DMS 273 (cell line): Measurements from ENCODE around the gene RASD1.
A peak's percentile ranks its signal among the peaks of the same experiment; 100 is the strongest.
"Not testable (repeated sequence)": the region's sequence is repeated elsewhere in the genome, so short reads cannot be mapped to it uniquely, and the experiment has no call there.

ENCODE experiments used
- DNase-seq: peaks from one replicate; lab custom pipeline; 2025; ENCODE audit not compliant: unreplicated experiment; lab: John Stamatoyannopoulos, UW

Gene RASD1

GRCh38 chr17:17472333-17472920 lies 23.8 kb downstream of the RASD1 start:
- no peak for DNase-seq

GRCh38 chr17:17469996-17470395 lies 26.2 kb downstream of the RASD1 start:
- DNase-seq = peak; percentile 19

GRCh38 chr17:17469358-17469757 lies 26.8 kb downstream of the RASD1 start:
- DNase-seq = no peak

- DNase-seq = peak; percentile 11
Measured at GRCh38 chr17:17468217-17469010, 27.8 kb downstream of the RASD1 start.

- peak; percentile 17 for DNase-seq
Measured at GRCh38 chr17:17467720-17468119, 28.5 kb downstream of the RASD1 start.

- peak; percentile 38 for DNase-seq
Measured at GRCh38 chr17:17467016-17467415, 29.2 kb downstream of the RASD1 start.

- DNase-seq = no peak
Measured at GRCh38 chr17:17466511-17466910, 29.7 kb downstream of the RASD1 start.

- DNase-seq = not testable (repeated sequence)
Measured at GRCh38 chr17:17465878-17466277, 30.3 kb downstream of the RASD1 start.

- no peak for DNase-seq
Measured at GRCh38 chr17:17463821-17464220, 32.4 kb downstream of the RASD1 start.

GRCh38 chr17:17462048-17462824 lies 34.0 kb downstream of the RASD1 start:
- peak; percentile 19 for DNase-seq

GRCh38 chr17:17460038-17460437 lies 36.2 kb downstream of the RASD1 start:
- no peak for DNase-seq

GRCh38 chr17:17457680-17458079 lies 38.5 kb downstream of the RASD1 start:
- DNase-seq = no peak

GRCh38 chr17:17456251-17456650 lies 39.9 kb downstream of the RASD1 start:
- DNase-seq = no peak

- DNase-seq = no peak
Measured at GRCh38 chr17:17455173-17455572, 41.0 kb downstream of the RASD1 start.

GRCh38 chr17:17454700-17455099 lies 41.5 kb downstream of the RASD1 start:
- DNase-seq = not testable (repeated sequence)

GRCh38 chr17:17454276-17454675 lies 41.9 kb downstream of the RASD1 start:
- no peak for DNase-seq

GRCh38 chr17:17453088-17453487 lies 43.1 kb downstream of the RASD1 start:
- DNase-seq = no peak

- DNase-seq = no peak
Measured at GRCh38 chr17:17448723-17449122, 47.5 kb downstream of the RASD1 start.

GRCh38 chr17:17448076-17448475 lies 48.1 kb downstream of the RASD1 start:
- no peak for DNase-seq

GRCh38 chr17:17447264-17447663 lies 48.9 kb downstream of the RASD1 start:
- DNase-seq = no peak

GRCh38 chr17:17446666-17447155 lies 49.5 kb downstream of the RASD1 start:
- no peak for DNase-seq
